VCaP (cell line): ENCODE measurements around the gene PEX26.
A peak's percentile ranks its signal among the peaks of the same experiment; 100 is the strongest.
"Not testable (repeated sequence)": the region's sequence is repeated elsewhere in the genome, so short reads cannot be mapped to it uniquely, and the experiment has no call there.

Experiments used
- H3K27ac ChIP-seq: fragments of 450-650 bp; 2 replicates; pipeline ENCODE4 v1.5.1; 2017
- CTCF ChIP-seq: fragments of 450-650 bp; conservative IDR thresholded peaks from 2 replicates; pipeline ENCODE4 v1.5.1; 2017; ENCODE audit warnings: mild to moderate bottlenecking, moderate library complexity

The PEX26 gene

GRCh38 chr22:18050065-18050464 lies 27.7 kb upstream of the PEX26 start:
- no peak for TF ChIP-seq CTCF
- H3K27ac ChIP-seq, result peak overlapping the region; percentile 63

- H3K27ac ChIP-seq, result not testable (repeated sequence)
Measured at GRCh38 chr22:18051113-18051512, 26.7 kb upstream of the PEX26 start.

GRCh38 chr22:18053216-18053946 lies 24.4 kb upstream of the PEX26 start:
- H3K27ac ChIP-seq, result not testable (repeated sequence)

- TF ChIP-seq CTCF, result no peak
- peak overlapping the region; percentile 95 for H3K27ac ChIP-seq
Measured at GRCh38 chr22:18055619-18056160, 22.1 kb upstream of the PEX26 start.

GRCh38 chr22:18056161-18056666 lies 21.6 kb upstream of the PEX26 start:
- H3K27ac ChIP-seq, result peak overlapping the region; percentile 95
- TF ChIP-seq CTCF, result no peak

- no peak for TF ChIP-seq CTCF
- peak overlapping the region; percentile 95 for H3K27ac ChIP-seq
Measured at GRCh38 chr22:18056807-18057474, 20.8 kb upstream of the PEX26 start.

GRCh38 chr22:18057568-18058209 lies 20.1 kb upstream of the PEX26 start:
- peak overlapping the region; percentile 95 for H3K27ac ChIP-seq
- no peak for TF ChIP-seq CTCF

GRCh38 chr22:18058371-18059093 lies 19.3 kb upstream of the PEX26 start:
- no peak for TF ChIP-seq CTCF
- no peak overlapping the region for H3K27ac ChIP-seq
